ENCODE results near the gene NXN.
"Not testable (repeated sequence)": the region's sequence is repeated elsewhere in the genome, so short reads cannot be mapped to it uniquely, and the experiment has no call there.

NXN gene

DNA sequence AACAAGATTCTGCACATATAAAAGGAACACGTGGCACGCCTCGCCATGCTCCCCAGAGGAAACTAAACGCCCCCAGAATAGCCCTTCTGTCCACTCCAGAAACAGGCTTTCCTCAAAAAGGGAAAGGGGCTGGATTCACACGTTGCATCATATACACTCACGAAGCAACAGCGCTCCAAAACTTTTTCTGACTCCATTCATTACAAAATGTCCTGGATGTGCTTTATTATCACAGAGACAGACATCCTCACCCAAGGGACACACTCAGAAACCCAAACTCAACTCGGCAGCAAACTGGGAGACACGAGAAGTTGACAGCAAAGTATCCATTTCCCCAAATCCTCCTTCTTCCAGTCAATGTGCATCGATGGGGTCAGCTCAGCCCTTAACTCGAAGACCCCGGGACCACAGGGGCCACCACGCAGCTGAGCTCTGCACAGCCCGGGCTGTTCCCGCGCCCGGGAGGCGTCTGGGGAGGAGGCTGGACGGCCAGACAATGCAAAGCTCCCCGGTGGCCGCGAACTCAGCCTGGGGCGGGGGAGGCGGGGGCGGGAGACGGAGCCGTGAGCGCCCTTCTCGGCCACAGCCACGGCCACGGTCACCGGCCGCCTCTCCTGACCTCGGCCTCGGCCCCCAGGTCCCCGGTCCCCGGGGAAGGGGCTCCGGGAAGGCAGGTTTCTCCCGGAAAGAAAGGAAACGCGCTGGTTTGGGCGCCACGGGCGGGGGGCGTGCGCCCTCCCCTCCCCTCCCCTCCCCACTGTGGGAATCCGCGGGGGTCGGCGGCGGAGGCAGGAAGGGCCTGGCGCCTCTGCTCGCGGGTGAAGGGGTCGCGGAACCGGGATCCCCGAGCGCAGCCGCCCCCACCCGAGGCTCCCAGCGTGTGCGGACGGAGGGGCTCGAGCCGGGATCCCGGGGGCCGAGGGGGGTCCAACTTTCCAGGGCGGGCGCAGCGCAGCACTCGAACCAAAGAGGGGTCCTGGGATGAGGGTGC, 1.2 kb downstream of the NXN start:
- no peak for DNase-seq

DNA sequence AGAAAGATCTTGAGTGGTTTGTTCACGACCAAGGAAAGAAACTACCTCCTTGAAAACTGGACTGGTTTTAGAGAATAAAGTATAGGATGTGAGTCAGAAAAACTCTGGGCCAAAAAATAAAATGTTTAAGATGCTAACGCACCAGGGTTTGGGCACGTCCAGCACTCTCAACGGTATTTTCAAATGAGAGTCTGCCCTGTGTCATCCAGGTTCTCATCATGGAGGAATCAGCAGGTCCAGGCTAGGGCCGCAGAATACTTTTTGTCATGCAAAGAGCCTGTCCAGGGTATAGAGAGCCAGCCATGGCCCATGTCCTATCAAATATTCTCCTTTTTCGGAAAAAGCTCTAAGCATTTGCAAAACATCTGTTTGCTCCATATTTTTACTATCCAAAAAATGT, 2.4 kb downstream of the NXN start:
- no peak for DNase-seq

DNA sequence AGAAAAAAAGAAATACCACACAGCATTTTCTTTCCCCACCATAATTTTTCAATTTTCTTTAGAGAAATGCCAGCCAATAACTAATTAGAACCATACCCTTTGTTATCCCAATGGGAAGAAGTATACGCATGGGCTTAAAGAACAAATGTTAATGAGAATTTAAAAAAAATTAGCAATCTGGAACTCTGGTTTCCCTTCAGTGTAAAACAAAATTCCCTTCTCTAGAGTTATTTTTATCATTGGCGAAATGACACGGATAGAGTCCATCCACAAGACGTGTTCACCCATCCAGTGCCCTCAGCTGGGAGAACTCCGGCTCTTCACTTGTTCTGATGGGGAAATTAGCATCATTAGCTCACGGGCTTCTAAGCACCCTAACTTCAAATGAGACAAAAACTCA, 3.3 kb downstream of the NXN start:
- no peak for DNase-seq

DNA sequence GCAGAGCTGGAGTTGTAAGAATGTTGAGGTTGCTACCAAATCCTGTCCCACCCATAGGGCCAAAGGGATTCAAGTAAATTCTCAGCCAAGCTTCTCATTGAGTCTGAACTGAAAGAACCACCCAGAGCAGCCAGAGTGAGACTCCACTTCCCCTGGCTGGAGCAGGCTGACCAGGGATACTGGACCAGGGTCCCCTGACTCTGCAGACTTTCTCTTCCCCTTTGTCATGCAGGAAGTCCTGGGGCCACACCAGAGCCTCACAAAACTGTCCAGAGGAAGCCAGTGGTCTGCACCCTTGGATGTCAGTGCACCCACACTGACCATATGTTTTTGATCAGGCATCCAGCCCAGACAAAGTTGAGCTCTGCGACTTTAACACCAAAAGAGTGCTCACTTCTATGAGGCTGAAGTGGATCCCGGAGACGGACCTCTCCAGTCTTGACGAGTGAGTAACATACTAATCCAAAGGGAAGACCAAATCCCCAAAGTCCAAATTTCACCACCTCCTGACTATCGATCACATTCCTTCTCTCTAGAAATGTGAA, 4.1 kb downstream of the NXN start:
- DNase-seq, result no peak

DNA sequence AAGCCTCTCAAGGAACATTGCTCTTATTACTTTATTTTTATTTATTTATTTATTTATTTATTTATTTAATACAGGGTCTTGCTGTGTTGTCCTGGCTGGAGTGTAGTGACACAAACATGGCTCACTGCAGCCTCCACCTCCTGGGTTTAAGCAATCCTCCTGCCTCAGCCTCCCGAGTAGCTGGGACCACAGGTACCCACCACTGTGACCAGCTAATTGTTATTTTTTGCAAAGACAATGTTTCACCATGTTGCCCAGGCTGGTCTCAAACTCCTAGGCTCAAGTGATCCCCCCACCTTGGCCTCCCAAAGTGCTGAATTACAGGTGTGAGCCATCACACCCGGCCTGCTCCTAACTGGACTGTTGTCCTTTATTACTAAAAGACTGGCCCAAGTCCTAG, 4.8 kb downstream of the NXN start:
- not testable (repeated sequence) for DNase-seq

DNA sequence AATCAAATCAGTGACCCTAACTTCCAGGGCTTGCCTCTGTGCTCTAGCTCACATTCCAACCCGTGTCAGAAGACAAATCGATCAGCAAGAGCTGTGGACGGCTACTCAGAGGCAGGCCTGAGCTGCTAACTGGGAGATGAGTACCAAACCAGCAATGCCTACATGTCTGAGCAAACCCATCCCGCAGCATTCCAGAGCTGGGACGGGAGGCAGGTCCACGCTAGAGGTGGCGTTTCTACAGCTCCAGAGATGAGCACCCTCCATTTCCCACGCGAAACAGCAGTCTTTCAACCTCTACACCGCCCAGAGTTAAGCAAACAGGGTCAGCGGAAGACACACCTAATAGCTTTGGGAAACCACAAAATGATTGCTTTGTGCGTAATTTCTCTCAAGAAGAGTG, 6.5 kb downstream of the NXN start:
- no peak for DNase-seq

DNA sequence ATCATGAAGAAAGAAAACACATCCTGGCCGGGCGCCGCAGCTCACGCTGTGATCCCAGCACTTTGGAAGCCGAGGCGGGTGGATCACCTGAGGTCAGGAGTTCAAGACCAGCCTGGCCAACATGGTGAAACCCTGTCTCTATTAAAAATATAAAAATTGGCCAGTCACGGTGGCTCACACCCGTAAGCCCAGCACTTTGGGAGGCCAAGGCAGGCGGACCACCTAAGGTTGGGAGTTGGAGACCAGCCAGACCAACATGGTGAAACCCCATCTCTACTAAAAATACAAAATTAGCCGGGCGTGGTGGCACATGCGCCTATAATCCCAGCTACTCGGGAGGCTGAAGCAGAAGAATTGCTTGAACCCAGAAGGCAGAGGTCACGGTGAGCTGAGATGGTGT, 7.7 kb downstream of the NXN start:
- not testable (repeated sequence) for DNase-seq

DNA sequence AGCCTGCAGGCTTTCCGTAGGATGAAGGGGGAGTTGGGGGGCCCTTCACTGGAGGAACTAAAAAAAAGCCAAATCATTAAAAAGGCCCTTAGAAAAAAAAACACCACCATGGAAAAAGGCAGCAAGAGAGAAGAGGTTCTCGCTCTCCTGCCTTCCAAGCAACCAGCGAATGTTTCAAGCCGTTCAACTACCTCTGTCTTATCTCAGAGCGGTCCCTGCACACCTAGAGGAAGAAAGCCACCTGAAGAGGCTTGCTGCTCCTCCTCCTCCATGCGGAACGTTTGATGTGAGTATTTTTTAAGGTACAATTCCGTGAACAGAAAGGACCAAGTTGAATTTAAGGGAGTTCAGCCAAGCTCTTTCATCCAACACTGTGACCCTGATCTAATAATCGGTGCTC, 9.2 kb downstream of the NXN start:
- DNase-seq, result no peak

DNA sequence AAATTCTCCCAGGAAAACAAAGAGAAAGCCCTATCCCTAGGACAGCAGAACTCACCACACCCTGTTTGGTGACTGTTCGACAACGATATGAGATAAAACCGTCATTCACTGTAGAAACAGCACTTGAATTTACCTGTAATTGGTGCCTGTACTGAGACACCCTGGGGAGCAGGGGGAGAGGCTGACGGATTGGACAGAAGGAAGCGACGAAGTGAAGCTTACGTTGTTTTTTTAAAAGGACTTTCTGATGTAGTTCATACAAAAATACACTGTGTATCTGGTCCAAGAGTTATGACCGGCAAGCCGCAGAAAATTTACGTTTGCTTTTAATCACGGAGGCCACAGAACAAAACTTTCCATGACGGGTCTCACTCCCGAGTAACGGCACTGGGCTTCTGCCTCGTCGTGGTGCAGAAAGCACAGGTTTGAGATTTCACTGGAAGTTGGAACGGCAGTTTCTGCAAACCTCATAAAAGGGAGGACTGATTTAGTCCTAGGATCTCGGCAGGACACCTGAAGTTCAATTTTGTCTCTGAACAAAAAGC, 9.7 kb downstream of the NXN start:
- no peak for DNase-seq

DNA sequence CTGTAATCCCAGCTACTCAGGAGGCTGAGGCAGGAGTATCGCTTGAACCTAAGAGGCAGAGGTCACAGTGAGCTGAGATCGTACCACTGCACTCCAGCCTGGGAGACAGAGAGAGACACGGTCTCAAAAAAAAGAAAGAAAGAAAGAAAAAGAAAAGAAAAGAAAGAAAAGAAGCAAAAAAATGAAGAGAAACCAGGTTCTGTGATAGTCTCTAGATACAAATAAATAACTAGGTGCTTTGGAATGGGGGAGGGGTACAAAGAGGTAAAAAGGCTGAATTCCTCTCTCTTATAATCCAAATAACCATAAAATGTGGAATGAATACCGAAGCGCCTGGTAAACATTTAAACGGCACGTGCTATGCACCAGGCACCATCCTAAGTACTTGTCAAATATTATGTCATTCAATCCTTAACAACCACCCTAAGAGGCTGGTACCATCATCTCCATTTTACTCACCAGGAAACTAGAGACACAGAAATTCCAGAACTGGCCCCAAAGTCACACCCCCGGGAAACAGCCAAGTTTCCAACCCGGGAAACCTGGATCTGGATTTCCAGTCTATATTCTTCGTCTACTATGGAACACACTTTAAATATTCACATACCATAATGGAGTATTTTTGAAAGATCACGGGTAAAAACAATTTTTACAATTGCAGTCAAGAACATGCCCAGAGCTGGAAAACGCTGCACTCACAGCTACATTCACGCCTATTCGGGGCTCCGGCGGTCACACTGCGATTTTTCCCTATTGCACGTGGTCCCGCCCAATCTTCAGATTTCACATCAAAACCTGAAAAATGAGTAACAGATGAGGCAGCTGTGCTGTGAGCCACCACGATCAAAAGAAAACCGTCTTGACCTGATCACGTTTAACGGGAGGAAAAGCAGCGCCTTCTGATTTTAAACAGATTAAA, 10.5 kb downstream of the NXN start:
- DNase-seq, result no peak

DNA sequence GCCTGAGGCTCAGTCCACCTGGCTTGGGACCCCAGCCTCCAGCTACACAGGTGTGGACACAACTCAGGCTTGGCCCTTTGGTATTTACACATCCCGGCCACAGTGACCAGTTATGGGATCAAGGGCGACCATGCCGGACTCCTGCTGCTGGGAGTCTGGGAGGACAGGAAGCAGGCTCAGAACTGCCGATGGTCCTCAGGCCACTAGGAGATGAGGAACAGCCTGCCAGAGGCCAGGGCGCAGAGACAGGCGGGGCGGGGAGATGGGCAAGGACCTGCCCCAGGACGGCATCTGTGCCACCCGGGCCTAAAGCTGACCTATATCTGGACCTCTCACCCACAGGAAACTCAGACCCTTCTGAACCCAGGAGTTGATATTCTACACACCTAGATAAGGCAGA, 12.5 kb downstream of the NXN start:
- DNase-seq, result no peak

DNA sequence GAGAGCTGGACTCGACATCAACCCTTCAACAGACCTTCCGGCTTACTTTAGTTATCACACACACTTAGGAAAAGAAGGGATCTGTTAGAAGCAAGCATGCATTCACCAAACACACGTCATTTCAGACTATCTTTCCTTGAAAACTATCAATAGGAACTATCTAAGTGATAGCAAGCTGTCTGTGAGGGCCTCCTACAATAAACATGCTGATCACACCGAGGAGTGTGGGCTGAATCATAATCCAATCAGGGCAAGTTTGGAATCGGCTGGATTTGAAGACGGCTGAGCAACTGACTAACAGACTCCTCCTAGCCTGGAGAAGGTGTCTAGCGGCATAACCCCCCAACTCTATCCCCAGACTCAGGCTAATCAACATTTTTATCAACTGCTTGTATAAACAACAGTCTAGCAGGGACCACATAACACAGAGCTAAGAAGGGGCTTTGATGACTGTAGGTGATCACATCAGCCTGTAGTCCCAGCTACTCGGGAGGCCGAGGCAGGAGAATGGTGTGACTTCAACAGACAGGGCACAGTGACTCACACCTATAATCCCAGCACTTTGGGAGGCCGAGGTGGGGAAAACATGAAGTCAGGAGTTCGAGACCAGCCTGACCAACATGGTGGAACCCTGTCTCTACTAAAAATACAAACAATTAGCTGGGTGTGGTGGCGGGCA, 14.1 kb downstream of the NXN start:
- no peak for DNase-seq

DNA sequence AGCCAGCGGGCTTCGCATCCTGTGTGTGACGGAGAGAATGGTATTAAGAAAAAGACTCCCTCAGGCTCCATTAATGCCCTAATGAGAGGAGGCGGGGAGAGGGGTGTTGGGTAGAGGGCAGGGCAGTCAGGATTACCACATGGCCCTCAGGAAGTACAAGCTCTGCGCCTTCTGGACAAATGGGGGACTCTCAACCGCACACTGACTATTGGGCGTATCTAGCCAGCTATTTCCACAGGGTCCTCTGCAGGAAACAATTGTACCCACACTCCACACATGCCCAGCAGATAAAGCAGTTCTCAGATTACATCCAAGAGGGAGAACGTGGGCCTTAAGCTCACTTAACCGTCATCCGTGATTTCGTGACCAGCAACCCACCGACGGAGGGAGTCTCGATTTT, 14.7 kb downstream of the NXN start:
- DNase-seq, result no peak

DNA sequence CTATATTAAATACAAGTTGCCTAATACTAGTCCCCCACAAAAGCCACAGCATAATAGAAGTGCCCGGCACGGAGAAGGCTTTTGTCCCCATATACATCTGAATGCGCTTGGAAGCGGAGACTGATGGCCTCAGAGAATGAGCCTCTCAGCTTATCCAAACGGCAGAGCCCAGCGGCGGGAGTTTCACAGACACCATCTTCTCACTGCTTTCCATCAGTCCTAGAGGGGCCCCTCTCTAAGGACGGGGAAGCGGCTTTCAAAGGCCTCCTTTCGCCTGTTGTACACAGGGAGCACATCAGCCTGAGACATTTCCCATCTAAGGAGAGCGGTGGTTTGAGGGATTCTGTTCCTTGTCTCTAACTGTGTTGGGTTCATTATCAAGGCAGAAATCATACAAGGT, 16.9 kb downstream of the NXN start:
- DNase-seq, result no peak

DNA sequence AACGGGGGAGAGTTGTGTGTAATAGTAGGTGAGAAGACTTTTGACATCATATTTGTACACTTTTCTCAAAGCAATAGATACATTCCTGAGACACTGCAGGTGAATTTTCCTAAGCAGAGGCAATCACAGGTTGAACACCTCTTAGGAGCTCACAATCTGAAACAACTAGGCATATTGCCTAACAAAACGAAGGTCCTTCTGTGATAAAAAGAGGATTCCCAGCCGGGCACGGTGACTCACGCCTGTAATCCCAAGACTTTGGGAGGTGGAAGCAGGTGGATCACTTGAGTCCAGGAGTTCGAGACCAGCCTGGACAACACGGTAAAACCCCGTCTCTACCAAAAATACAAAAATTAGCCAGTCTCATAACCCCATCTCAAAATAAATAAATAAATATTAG, 17.4 kb downstream of the NXN start:
- no peak for DNase-seq

DNA sequence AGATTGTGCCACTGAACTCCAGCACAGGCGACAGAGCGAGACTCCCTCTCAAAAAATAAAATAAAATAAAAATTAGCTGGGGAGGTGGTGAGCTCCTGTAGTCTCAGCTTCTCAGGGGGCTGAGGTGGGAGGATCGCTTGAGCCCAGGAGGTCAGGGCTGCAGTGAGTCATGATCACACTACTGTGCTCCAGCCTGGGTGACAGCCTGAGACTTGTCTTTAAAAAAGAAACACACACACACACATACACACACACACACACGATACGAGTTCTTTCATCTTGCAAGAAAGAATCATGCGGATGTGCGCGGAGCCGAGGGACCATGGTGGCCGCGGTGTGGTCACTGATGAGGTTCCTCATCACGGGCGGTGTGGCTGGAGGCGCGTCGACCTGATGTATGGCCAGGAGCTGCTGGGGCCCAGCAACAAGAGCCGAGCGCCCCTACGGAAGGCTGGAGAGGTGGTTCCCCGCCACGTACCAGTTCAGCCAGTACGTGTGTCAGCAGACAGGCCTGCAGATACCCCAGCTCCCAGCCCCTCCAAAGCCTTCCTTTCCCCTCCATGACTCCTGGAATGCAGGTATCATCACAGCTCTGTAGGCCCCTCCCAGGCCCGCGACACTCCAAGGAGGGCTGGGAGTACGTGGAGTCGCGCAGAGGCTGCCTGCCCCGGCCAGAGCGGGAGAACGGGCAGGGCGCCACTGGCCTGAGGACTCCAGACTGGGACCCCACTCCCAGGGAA, 20.7 kb downstream of the NXN start:
- no peak for DNase-seq

DNA sequence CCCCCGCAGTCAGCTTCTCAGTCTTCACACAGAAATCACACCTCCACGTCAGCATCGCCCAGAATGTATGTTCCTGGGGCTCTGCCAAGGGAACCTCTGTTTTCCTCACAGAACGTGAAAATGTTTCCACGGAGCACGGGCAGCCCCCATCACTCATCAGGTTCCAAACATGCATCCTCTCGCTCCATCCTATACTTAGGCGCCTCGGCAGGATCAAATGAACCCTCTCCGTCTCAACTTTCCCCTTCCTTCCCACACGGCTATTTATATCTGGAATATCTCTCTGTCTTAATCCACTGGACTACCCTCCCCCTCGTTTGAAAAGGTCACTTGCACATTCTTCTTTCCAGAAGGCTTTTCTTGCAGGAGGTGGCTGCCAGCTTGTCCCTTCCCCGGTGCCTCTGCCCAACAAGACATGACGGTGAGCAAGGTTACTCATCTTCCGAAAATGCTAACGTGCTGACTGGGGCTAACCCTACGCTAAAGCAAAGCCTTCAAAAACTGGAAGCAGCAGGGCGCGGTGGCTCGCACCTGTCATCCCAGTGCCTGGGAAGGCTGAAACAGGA, 21.6 kb downstream of the NXN start:
- DNase-seq, result no peak

DNA sequence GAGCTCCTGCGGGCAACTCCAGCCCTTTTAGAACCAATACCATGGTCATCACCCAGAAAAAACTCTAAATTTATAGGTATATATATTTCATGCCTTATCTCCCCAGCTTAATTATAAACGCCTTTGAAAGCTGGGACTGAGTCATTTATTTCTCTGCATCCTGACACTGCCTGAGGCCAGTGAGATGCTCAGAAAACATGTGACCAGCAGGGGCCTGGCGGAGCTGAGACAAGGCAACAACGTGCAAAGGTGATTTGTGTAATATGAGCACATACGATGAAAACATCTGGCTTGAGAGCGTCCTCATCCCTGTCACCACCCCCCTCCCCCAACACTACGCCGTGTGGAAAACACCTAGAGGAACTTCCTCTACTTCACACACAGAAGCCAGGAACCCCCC, 22.7 kb downstream of the NXN start:
- DNase-seq, result no peak

DNA sequence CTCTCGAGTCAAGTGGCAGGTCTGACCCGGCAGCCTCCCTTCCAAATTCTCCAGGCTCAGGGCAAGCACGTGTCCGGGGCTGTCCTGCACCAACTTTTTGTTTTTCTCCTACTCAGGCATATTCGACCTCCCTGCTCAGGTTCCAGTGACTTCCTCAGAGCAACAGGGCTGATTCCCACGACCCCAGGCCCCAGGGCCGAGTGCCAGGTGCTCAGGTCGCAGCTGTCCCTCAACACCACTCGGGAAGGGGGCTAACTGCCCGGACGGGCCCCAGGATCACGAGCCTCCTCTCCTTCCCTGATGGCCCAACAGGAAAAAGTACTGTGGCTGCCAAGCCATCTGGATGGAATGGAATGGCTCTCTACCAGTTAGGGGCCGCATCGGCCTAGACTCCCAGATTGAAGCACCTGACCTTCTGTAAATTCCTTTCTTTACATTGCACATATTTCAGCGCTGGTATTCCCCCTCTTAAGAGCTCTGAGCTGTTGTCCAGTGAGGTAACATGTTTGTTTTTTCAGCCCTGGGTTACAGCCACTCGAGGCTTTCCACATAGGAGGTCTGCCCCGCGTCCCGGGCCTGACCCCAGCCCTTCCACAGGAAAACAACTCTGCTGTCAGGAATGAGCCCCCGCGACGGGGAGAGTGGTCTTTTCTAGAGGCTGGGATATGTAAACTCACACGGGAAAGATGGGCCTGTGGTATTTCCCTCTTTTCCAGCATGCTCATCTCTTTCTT, 25.0 kb downstream of the NXN start:
- no peak for DNase-seq

DNA sequence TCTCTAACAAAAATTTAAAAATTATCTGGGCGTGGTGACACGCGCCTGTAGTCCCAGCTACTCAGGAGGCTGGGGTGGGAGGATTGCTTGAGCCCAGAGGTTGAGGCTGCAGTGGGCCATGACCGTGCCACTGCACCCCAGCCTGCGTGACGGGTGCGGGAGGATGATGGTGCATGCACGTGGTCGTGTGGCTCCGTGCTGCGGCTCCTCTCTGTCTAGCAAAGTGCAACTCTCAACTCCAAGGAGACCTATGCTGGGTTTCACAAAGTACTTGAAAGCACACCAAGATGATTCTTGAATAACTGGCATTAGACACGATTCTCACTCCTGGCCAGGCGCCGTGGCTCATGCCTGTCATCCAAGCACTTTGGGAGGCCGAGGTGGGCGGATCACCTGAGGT, 25.8 kb downstream of the NXN start:
- DNase-seq, result no peak

DNA sequence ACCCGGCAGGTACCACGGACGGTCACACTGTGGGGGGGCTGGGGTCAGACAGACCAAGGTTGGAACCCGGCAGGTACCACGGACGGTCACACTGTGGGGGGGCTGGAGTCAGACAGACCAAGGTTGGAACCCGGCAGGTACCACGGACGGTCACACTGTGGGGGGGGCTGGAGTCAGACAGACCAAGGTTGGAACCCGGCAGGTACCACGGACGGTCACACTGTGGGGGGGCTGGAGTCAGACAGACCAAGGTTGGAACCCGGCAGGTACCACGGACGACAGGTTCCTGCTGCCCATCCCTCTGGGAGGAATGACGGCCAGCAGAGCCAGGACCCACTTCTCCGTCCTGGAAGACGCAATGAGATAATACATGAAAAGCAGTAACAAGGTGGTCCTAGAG, 27.0 kb downstream of the NXN start:
- DNase-seq, result not testable (repeated sequence)

All from NCI-H187 treated with DMSO at 0.1 percent for 48 hours (cell line).